ENCODE results near the gene GPATCH1. TPM values are rescaled to one million over a fixed set of nuclear protein-coding genes. Genes with fewer than 3 reads are reported as not detected.

The GPATCH1 gene
- total RNA-seq, 1 donor from 2014 or later = 13.3 TPM

GRCh38 chr19:33064792-33065550 is 16.0 kb upstream of the GPATCH1 start, which contains the start of gene RHPN2:
RHPN2 (minus strand) TSS chr19:33064888; CDS start chr19:33064852, 36 bp downstream.
- no peak for TF ChIP-seq CTCF (conservative IDR thresholded peaks at IDR 0.05; ENCODE audit: low read depth, low read length)
- H3K4me3 ChIP-seq (ENCODE audit: low read depth, low read length) = peak within 1 kb of the TSS; percentile 98
- DNase-seq (ENCODE audit: low read depth) = no peak

DNA sequence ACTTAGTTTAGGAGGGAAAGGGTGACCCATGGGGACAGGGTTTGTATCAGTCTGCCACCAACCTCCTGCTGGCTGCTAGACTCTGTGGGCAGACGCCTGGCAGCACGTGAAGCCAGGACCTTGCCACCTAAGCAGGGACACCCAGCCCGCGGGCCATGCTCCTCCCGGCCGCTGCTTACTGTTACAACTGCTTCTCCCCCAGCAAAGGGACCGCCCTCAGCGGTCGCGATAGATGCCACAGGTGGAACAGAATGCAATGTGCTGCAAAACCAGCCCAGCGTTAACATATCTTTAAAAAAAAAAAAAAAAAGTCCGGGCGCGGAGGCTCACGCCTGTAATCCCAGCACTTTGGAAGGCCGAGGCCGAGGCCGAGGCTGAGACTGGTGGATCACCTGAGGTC is 14.4 kb upstream of the GPATCH1 start:
- DNase-seq (ENCODE audit: low read depth) = no peak
- no peak for TF ChIP-seq CTCF (conservative IDR thresholded peaks at IDR 0.05; ENCODE audit: low read depth, low read length)
- H3K4me3 ChIP-seq (ENCODE audit: low read depth, low read length) = no peak overlapping the region

DNA sequence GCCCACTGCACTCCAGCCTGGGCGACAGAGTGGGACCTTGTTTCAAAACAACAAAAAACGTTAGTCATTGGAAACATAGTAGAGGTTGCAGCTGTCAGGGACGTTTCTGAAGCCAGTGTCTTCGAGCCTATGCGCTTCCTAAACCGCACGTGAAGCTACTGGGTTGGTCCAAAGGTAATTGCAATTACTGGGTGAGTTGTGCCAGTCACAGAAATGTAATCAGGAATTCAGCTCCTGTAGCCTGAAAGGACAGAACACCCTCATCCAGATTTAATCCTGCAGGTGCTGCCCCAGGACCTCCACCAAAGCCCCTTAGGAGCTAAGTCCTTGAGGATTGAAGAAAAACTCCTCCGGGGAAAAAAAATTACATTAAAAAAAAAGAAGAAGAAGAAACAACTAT is 13.9 kb upstream of the GPATCH1 start:
- no peak for DNase-seq (ENCODE audit: low read depth)
- TF ChIP-seq CTCF (conservative IDR thresholded peaks at IDR 0.05; ENCODE audit: low read depth, low read length) = no peak

DNA sequence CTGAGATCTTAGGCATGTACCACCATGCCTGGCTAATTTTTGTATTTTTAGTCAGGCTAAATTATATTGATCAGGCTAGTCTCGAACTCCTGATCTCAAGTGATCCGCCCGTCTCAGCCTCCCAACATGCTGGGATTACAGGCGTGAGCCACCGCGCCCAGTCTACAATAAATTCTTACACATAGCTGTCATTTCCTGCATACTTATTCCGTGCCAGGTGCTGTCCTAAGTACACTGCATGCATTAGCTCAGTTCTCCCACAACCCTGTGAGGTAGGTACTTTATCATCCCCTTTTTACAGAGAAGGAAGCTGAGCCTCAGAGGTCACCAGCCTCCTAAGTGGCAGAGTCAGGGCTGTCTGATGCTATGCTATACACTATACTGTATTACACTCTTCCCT is 9.1 kb upstream of the GPATCH1 start:
- no peak for DNase-seq (ENCODE audit: low read depth)
- no peak for TF ChIP-seq CTCF (conservative IDR thresholded peaks at IDR 0.05; ENCODE audit: low read depth, low read length)
- H3K4me3 ChIP-seq (ENCODE audit: low read depth, low read length) = no peak overlapping the region

More for the DNA sequence above, 13.9 kb upstream of the GPATCH1 start:
- no peak overlapping the region for H3K4me3 ChIP-seq (ENCODE audit: low read depth, low read length)

DNA sequence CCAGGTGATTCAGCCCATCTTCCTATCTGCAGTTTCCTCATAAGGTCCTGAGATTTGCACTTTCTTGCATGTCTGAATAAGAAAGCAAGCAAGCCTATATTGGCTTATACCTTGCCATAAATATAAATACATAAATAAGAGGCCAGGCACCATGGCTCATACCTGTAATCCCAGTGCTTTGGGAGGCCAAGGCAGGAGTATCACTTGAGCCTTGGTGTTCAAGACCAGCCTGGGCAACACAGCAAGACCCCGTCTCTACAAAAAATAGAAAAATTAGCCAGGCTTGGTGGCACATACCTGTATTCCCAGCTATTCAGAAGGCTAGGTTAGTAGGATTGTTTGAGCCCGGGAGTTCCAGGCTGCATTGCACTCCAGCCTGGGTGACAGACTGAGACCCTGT is 5.5 kb upstream of the GPATCH1 start:
- DNase-seq (ENCODE audit: low read depth) = no peak
- TF ChIP-seq CTCF (conservative IDR thresholded peaks at IDR 0.05; ENCODE audit: low read depth, low read length) = no peak
- no peak overlapping the region for H3K4me3 ChIP-seq (ENCODE audit: low read depth, low read length)

GRCh38 chr19:33085570-33086128 is 4.7 kb downstream of the GPATCH1 start:
- no peak for TF ChIP-seq CTCF (conservative IDR thresholded peaks at IDR 0.05; ENCODE audit: low read depth, low read length)
- DNase-seq (ENCODE audit: low read depth) = no peak
- no peak overlapping the region for H3K4me3 ChIP-seq (ENCODE audit: low read depth, low read length)

GRCh38 chr19:33086955-33087354 is 6.0 kb downstream of the GPATCH1 start:
- no peak overlapping the region for H3K4me3 ChIP-seq (ENCODE audit: low read depth, low read length)
- DNase-seq (ENCODE audit: low read depth) = no peak
- TF ChIP-seq CTCF (conservative IDR thresholded peaks at IDR 0.05; ENCODE audit: low read depth, low read length) = no peak
